OCI-LY1 (cell line): Measurements from ENCODE around the gene NT5DC2.

Source experiments
- EZH2 ChIP-seq: fragments of 200-600 bp; sonication (generic), shearing (Covaris generic); IDR thresholded peaks from 2 replicates; pipeline ENCODE4 v1.8.0; 2017; ENCODE audit warnings: borderline replicate concordance, mixed run types, mild to moderate bottlenecking, antibody characterized with exemption, low read length, moderate library complexity, mixed read lengths
- TF ChIP-seq, protein P1 (sequence below): fragments of 200-600 bp; sonication (generic), shearing (Covaris generic); IDR thresholded peaks from 2 replicates; pipeline ENCODE4 v1.5.1; 2017; ENCODE audit warnings: mild to moderate bottlenecking, antibody characterized with exemption, low read length, moderate library complexity, mixed read lengths

DNA sequence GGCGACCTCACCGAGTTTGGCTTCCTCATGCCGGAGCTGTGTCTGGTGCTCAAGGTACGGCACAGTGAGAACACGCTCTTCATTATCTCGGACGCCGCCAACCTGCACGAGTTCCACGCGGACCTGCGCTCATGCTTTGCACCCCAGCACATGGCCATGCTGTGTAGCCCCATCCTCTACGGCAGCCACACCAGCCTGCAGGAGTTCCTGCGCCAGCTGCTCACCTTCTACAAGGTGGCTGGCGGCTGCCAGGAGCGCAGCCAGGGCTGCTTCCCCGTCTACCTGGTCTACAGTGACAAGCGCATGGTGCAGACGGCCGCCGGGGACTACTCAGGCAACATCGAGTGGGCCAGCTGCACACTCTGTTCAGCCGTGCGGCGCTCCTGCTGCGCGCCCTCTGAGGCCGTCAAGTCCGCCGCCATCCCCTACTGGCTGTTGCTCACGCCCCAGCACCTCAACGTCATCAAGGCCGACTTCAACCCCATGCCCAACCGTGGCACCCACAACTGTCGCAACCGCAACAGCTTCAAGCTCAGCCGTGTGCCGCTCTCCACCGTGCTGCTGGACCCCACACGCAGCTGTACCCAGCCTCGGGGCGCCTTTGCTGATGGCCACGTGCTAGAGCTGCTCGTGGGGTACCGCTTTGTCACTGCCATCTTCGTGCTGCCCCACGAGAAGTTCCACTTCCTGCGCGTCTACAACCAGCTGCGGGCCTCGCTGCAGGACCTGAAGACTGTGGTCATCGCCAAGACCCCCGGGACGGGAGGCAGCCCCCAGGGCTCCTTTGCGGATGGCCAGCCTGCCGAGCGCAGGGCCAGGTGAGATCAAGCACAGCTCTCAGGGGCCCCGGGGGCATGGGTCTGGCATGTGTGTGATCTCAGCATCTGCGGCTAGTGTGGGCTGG, 45.6 kb downstream of the NT5DC2 start:
- TF ChIP-seq, protein P1, sequence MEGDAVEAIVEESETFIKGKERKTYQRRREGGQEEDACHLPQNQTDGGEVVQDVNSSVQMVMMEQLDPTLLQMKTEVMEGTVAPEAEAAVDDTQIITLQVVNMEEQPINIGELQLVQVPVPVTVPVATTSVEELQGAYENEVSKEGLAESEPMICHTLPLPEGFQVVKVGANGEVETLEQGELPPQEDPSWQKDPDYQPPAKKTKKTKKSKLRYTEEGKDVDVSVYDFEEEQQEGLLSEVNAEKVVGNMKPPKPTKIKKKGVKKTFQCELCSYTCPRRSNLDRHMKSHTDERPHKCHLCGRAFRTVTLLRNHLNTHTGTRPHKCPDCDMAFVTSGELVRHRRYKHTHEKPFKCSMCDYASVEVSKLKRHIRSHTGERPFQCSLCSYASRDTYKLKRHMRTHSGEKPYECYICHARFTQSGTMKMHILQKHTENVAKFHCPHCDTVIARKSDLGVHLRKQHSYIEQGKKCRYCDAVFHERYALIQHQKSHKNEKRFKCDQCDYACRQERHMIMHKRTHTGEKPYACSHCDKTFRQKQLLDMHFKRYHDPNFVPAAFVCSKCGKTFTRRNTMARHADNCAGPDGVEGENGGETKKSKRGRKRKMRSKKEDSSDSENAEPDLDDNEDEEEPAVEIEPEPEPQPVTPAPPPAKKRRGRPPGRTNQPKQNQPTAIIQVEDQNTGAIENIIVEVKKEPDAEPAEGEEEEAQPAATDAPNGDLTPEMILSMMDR, result no peak
- TF ChIP-seq EZH2, result no peak
